ENCODE results near the gene ABCA9.
"Not testable (repeated sequence)": the region's sequence is repeated elsewhere in the genome, so short reads cannot be mapped to it uniquely, and the experiment has no call there.

Gene ABCA9

DNA sequence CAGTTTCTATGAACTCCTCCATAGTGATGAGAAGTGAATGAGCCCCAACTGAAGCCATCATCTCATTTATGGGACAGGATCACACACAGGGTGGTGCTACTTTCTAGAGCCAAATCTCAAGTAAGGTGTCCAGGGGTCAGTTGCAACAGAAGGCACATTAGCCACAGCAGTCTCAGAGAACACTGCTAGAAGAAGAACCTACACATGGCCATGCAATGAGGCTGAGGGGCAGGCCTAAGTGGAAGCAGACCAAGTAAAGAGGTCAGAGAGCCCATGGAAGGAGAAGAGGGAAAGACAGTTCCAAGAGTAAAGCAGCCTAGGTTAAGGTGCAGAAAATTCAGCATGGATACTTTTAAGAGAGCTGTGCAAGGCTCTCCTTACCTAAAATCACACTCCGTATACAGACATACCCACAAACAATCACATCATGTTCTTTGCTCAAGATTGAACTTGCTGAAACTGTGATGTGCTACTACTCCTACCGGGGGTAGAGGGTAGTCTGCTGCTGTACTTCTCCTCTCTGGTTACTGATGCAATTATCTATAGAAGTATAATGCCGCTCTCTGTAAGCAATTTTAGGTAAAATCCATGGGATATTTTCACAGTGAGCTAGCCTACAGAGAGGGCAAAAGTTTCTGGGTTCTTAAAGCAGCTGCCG, 107.3 kb downstream of the ABCA9 start:
- DNase-seq (ENCODE audit: low spot score): no peak

- DNase-seq (ENCODE audit: low spot score): no peak
These were observed 110.0 kb downstream of the ABCA9 start for GRCh38 chr17:68950725-68951124.

GRCh38 chr17:68947868-68948267, 112.9 kb downstream of the ABCA9 start:
- DNase-seq (ENCODE audit: low spot score): not testable (repeated sequence)

DNA sequence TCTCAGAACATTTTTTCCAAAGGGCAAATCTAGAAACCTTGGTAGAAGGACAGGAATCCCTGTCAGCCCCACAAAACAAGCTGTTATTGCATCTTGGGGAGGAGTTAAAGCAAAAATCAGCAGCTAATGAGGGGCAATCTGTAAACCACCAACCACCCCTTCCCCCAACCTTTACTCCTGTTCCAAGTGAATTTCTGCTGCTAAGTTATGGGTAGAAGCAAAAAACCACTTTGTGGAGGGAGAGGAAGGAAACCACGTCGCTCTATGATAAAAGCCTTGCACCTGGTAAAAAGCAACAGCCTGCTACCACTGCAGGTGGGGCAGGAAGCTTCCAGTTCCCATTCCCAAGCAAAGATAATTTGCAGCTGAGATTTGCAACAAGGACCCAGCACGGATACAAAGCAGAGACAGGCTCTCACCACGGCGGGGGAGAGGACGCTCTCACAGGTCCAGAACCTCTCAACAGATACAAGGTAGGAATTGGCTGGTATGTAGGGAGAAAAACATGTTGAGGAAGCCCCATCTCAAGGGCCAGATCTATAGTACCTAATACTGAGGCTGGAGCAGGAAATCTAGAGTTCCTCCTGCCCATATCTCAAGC, 116.2 kb downstream of the ABCA9 start:
- no peak for DNase-seq (ENCODE audit: low spot score)

DNA sequence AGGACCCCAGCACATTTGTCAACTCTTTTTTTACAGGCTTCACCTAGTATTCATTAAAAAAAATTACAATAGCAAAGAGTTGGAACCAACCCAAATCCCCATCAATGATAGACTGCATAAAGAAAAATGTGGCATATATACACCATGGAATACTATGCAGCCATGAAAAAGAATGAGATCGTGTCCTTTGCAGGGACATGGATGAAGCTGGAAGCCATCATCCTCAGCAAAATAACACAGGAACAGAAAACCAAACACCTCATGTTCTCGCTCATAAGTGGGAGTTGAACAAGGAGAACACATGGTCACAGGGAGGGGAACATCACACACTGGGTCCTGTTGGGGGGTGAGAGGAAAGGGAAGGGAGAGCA, 116.9 kb downstream of the ABCA9 start:
- DNase-seq (ENCODE audit: low spot score): not testable (repeated sequence)

- DNase-seq (ENCODE audit: low spot score): no peak
These were observed 117.5 kb downstream of the ABCA9 start for GRCh38 chr17:68943123-68943811.

DNA sequence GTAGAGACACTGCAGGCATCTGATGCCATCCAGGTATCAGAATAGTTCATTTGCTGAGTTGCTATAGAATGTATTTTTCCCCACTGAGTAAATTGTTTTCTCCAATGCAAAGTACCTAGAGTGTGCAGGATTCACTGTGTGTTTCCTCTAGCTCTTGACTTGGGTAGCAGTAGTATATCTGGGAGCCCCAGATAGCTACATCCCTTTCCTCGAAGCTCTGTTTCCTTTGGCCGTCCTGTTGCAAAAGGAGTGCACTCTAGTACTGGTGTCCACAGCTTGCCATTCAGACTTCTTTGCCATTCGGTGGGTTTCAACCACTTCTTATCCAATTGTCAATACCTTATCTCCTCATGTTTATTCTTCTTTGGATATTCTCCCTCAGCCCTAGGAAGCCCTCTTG, 118.3 kb downstream of the ABCA9 start:
- no peak for DNase-seq (ENCODE audit: low spot score)

- no peak for DNase-seq (ENCODE audit: low spot score)
These were observed 119.0 kb downstream of the ABCA9 start for GRCh38 chr17:68941761-68942160.

DNA sequence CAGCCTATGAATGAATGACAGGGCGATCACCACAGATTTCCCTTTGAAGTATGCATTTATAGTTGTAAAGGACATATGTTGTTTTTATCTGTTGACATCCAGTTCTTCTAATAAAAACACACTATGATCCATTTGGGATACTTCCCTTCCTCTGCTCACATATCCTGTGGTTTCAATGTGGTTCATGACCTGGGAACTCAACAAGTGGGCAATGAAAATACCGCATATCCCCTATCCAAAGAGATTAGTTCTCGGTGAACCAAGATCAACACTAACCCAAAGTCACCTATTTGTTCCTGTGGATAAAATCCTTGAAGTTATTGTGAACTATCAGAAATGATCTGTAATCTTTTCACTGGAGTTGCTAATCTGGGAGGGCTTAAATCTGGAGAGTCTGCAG, 121.5 kb downstream of the ABCA9 start:
- no peak for DNase-seq (ENCODE audit: low spot score)

- DNase-seq (ENCODE audit: low spot score): no peak
These were observed 122.7 kb downstream of the ABCA9 start for GRCh38 chr17:68937890-68938514.

DNA sequence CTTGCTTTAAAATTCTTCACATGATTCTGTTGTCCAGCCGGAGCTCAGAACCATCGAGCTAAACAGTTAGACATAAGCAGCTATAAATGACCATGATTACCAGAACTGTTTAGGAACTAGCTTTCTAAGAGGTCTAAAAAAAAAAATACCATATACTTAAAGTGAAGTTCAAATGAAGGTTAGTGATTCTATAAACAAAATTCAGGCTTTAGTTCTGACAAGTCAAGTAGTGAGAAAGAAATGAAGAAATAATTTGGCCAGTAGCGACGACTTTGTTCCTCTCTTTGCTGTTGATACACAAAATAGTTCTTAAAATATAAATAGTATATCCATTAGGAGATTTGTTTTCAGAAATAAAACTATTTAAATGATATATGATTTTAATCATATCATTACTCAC, 133.2 kb downstream of the ABCA9 start:
- no peak for DNase-seq (ENCODE audit: low spot score)

DNA sequence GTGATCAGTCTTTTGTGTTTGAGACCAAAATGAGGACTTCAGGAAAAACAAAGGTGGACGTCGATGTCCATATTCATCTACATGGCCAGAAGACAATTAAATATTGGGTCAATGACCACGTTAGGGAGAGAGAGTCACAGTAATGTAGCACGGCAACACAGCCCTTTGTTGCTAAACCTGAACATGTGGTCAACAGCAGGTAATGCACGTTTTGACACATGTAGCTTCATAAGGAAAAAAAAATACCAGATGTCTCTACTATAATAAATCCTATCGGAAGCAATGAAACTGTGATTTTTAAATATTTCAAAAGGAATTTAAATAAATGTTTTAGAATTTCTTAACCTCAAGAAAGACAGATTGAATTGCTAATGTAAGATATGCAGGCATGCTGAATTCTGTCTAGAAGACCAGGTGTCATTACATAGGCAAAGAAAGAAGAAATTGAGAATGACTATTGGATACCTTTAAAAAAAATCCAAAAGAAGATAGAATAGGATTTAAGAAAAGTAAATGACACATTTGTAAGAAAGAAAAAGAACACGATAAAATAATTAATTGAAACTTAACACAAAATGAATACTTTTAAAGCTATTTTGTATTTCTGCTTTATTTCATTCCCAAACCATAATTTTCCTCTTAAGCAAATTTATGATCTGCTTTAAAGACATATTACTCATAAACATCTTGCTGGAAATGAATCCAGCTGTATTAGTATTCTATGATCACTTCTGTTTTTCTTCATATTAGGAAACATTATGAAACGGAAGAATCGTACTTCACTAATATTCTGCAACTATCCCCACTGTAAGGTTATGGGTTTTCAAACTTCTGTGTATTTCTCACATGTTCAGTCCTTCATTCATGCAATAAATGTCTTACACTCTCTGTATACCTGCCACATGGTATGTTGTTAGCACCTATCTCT, 135.7 kb downstream of the ABCA9 start:
- DNase-seq (ENCODE audit: low spot score): no peak

Measured in activated CD4-positive, alpha-beta T cell treated with anti-CD3 and anti-CD28 coated beads, Interleukin-2, Interleukin-4, amounts not matched to agents 100 ng/mL and 50 ng/mL, durations not matched to agents 16 hours and 8 hours (primary cell).